T-helper 9 cell (primary cell): ENCODE measurements around the gene RNF182.
"Not testable (repeated sequence)": the region's sequence is repeated elsewhere in the genome, so short reads cannot be mapped to it uniquely, and the experiment has no call there.

Source experiments
- DNase-seq: peaks from one replicate; pipeline ENCODE4 v3.0.0-alpha.2; 2020

RNF182 gene

GRCh38 chr6:13972602-13973001 lies 47.9 kb downstream of the RNF182 start:
- not testable (repeated sequence) for DNase-seq

DNA sequence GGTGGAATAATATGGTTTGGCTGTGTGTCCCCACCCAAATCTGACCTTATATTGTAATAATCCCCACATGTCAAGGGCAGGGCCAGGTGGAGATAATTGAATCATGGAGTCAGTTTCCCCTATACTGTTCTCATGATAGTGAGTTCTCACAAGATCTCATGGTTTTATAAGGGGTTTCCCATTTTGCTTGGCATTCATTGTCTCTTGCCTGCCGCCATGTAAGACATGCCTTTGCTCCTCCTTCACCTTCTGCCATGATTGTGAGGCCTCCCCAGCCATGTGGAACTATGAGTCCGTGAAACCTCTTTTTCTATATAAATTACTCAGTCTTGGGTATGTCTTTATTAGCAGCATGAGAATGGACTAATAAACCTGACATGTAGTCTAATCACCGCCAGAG lies 48.7 kb downstream of the RNF182 start:
- not testable (repeated sequence) for DNase-seq

DNA sequence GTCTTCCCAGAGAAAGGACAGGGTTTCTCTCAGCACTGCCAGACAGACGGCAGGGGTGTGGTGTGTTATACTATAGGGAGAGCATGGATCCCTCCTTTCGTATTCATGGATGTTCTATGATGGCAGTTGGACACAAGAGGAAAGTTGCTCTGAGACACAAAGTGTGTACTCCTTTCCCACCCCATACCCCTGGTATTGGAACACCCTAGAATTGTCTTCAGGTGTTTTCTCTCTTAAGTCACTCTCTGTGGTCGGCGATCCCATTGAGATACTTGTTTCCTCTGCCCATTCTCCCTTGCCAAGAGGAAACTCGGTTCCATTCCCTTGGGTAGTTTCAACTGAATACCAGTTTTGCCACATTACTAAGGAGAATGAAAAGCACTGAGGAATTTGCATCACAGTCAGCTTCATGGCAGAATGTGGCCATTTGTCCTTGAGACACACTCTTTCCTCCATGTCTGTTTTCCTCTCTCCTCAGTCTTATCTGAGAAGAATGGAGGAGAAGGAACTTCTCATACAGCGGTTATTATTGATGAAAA lies 53.4 kb downstream of the RNF182 start:
- DNase-seq, result no peak

- no peak for DNase-seq
These were observed 54.0 kb downstream of the RNF182 start for GRCh38 chr6:13978787-13979186.

GRCh38 chr6:13979284-13980171 lies 54.8 kb downstream of the RNF182 start:
- DNase-seq, result no peak

GRCh38 chr6:13980534-13980933 lies 55.8 kb downstream of the RNF182 start:
- no peak for DNase-seq

- DNase-seq, result no peak
These were observed 61.0 kb downstream of the RNF182 start for GRCh38 chr6:13985663-13986325.

DNA sequence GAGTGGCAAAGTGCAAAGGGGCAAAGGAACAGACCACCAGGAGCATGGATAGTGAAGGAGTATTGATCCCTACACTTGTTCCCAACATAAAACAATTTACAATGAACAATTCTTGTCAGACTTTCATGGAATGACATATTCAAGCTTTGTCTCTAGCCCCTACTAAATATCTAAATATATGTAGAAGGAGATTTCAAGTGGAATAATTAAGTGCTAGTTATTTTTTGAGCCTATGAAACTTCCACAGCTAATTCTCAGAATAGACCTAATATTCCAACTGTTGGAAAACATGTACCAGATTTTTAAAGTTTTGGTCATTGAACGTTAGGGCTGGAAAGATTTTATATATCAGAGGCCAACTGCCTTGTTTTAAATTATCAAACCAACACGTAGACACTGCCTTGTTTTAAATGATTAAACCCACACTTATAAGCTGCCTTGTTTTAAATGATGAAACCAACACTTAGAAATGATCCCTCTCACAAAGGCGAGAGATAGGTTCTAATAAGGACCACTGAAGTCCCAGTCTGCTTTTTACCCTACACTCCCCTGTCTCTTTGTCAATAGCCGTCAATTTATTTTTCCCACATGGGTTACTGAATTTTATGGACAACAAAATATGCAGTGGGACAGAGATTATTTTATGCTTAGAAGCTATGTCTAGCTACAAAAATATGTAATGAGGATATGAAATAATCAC lies 62.1 kb downstream of the RNF182 start:
- no peak for DNase-seq

- DNase-seq, result no peak
These were observed 62.7 kb downstream of the RNF182 start for GRCh38 chr6:13987400-13987865.

DNA sequence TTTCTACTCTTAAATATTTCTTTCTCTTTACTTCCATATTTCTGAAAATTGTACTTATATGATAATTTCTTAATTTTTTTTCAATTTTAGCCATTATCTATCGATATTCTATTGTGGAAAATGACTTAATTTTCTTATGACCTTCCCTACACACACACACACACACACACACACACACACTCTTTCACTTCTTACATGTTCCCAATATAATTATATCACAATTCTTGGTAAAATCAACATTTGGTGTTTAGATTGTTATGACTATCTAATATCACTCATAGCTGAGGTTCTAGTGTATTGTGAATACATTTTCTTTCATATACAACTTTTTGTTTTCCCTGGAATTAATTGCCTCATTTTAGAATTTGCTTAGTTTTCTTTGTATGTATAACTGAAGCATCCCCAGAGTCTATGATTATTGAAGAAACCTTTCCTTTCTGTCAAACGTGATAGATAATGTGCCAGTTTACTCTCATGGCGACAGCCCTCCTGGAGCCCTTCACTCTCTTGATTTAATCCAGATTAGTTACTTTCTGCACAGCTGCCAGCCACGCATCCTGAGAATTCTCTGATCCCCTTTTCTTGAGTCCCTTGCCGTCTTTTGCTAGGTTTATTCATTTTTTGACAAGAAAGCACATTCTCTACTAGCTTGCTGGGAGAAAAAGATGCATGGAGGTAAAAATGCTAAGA lies 63.4 kb downstream of the RNF182 start:
- DNase-seq, result no peak

GRCh38 chr6:13988908-13989307 lies 64.2 kb downstream of the RNF182 start:
- no peak for DNase-seq

- no peak for DNase-seq
These were observed 64.9 kb downstream of the RNF182 start for GRCh38 chr6:13989496-13990144.

DNA sequence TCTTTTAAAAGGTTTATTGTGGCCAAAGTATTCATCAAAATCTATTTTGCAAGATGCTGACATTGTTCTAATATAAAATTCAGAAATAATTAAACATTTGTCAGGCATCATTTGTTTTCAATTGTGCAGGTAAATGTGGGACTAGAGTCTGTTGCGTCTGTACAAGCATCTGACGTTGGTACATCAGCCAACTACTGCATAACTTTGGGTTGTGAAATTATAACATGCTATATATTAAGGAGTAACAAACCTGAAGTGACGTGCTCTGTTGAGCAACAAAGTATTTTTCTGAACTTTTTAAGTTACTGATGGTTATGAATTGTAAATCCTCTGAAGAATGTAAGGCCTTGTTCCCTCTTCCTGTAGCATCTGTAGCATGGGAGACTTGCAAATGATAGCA lies 66.0 kb downstream of the RNF182 start:
- DNase-seq, result no peak

GRCh38 chr6:13991393-13991792 lies 66.6 kb downstream of the RNF182 start:
- DNase-seq, result no peak

GRCh38 chr6:13992417-13993055 lies 67.8 kb downstream of the RNF182 start:
- no peak for DNase-seq

DNA sequence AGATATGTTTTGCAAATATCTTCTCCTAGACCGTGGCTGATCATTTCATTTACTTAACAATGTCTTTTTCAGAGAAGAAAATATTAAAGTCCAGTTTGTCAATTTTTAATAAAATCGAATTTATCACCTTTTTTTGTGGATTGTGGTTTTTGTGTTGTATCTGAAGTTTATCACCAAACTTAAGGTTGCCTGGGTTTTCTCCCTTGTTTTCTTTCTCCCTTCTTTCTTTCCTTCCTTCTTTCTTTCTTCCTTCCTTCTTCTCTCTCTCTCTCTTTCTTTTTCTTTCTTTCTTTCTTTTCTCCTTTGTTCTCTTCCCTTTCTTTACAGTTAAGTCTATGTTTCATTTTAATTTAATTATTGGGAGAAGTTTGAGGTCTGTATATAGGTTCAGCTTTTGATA lies 68.7 kb downstream of the RNF182 start:
- DNase-seq, result no peak

DNA sequence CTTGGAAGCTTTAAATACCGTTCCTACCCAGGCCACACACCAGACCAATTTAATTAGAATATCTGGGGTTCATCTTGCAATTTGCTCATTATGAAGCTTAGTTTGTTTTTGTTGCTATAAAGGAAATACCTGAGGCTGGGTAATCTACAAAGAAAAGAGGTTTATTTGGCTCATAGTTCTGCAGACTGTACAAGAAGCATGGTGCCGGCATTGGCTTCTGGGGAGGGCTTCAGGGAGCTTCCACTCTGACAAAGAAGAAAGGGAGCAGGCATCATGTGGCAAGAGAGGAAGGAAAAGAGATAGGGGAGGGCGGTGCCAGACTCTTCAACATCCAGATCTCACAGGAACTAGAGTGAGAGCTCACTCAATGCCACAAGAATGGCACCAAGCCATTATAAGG lies 73.6 kb downstream of the RNF182 start:
- DNase-seq, result no peak

GRCh38 chr6:14000901-14001300 lies 76.1 kb downstream of the RNF182 start:
- DNase-seq, result no peak

GRCh38 chr6:14001329-14002012 lies 76.7 kb downstream of the RNF182 start:
- DNase-seq, result no peak

DNA sequence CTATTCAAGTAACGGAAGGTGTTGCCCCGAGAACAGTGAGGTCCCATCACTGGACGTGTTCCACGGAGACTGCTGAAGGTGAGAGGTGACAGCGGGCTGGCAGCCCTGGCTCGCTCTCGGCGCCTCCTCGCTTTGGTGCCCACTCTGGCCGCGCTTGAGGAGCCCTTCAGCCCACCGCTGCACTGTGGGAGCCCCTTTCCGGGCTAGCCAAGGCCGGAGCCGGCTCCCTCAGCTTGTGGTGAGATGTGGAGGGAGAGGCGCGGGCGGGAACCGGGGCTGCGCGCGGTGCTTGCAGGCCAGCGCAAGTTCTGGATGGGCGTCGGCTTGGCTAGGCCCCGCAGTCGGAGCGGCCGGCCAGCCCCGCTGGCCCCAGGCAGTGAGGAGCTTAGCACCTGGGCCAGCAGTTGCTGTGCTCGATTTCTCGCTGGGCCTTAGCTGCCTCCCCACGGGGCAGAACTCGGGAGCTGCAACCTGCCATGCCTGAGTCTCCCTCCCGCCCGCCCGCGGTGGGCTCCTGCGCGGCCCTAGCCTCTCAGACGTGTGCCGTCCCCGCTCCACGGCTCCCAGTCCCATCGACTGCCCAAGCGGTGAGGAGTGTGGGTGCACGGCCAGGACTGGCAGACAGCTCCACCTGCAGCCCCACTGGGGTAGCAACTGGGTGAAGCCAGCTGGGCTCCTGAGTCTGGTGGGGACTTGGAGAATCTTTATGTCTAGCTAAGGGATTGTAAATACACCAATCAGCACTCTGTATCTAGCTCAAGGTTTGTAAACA lies 77.6 kb downstream of the RNF182 start:
- no peak for DNase-seq
